HUES6 (cell line): ENCODE data around the gene ANP32E.
"Not testable (repeated sequence)": the region's sequence is repeated elsewhere in the genome, so short reads cannot be mapped to it uniquely, and the experiment has no call there.

ENCODE experiments used
- H3K27ac ChIP-seq: 2 replicates; pipeline ENCODE4 v1.7.0; 2013; ENCODE audit warnings: low read depth, mild to moderate bottlenecking, low read length, inconsistent platforms
- H3K27me3 ChIP-seq: 2 replicates; pipeline ENCODE4 v1.6.1; 2013; ENCODE audit warnings: low read length; ENCODE audit not compliant: control insufficient read depth, insufficient read depth
- H3K36me3 ChIP-seq: 2 replicates; pipeline ENCODE4 v1.6.1; 2013; ENCODE audit warnings: low read length; ENCODE audit not compliant: control insufficient read depth, insufficient read depth
- H3K4me1 ChIP-seq: 2 replicates; pipeline ENCODE4 v1.6.1; 2013; ENCODE audit warnings: low read length; ENCODE audit not compliant: control insufficient read depth, insufficient read depth
- H3K4me3 ChIP-seq: 2 replicates; pipeline ENCODE4 v1.5.1; 2013; ENCODE audit warnings: low read depth, low read length
- H3K9ac ChIP-seq: one replicate; pipeline ENCODE4 v1.6.1; 2013; ENCODE audit warnings: mild to moderate bottlenecking, low read length
- H3K9me3 ChIP-seq: 2 replicates; pipeline ENCODE4 v1.6.1; 2013; ENCODE audit warnings: low read depth, low read length; ENCODE audit not compliant: control insufficient read depth, insufficient read depth

Gene ANP32E

GRCh38 chr1:150233359-150234308 lies 2.3 kb downstream of the ANP32E start:
- Histone ChIP-seq H3K9me3 (no peaks in the 10 kb centered on the region), H3K27ac (no peak overlapping the region; the same call in 1 of the 2 replicates)

DNA sequence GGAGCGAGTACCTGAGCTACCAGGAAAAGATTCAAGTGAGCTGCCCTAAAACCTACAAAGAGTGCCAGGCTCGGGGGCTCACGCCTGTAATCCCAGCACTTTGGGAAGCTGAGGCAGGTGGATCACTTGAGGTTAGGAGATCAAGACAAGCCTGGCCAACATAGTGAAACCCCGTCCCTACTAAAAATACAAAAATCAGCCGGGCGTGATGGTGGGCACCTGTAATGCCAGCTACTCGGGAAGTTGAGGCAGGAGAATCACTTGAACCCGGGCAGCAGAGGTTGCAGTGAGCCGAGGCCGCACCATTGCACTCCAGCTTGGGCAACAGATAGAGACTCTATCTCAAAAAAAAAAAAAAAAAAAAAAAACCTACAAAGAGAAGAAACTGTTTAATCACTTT lies 3.0 kb downstream of the ANP32E start:
- peaks cover 19% of the 10 kb centered on the region for H3K4me1 ChIP-seq
- not testable (repeated sequence) for H3K9me3 ChIP-seq, H3K27ac ChIP-seq

More at GRCh38 chr1:150233359-150234308, 2.3 kb downstream of the ANP32E start:
- peaks cover 28% of the 10 kb centered on the region for H3K36me3 ChIP-seq
- H3K4me3 ChIP-seq: peak overlapping the region; percentile 86
- H3K4me1 ChIP-seq: peaks cover 19% of the 10 kb centered on the region
- peak overlapping the region; percentile 96 for H3K9ac ChIP-seq
- H3K27me3 ChIP-seq: no peaks in the 10 kb centered on the region

DNA sequence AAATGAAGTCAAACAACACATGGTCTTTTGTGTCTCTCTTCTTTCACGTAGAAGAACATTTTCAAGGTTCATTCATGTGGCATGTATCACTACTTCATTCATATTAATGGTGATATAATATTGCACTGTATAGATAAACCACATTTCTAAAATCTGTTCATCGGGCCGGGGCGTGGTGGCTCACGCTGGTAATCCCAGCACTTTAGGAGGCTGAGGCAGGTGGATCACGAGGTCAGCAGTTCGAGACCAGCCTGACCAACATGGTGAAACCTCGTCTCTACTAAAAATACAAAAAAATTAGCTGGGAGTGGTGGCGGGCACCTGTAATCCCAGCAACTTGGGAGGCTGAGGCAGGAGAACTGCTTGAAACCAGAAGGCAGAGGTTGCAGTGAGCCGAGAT lies 7.7 kb downstream of the ANP32E start:
- H3K27ac ChIP-seq: not testable (repeated sequence)

More for the DNA sequence above, 3.0 kb downstream of the ANP32E start:
- not testable (repeated sequence) for H3K27me3 ChIP-seq, H3K4me3 ChIP-seq, H3K9ac ChIP-seq
- H3K36me3 ChIP-seq: peaks cover 32% of the 10 kb centered on the region

GRCh38 chr1:150227228-150227627 lies 8.7 kb downstream of the ANP32E start:
- peaks cover 83% of the 10 kb centered on the region for H3K36me3 ChIP-seq
- H3K27me3 ChIP-seq: no peaks in the 10 kb centered on the region
- H3K27ac ChIP-seq: no peak overlapping the region
- H3K4me3 ChIP-seq: no peak overlapping the region
- no peaks in the 10 kb centered on the region for H3K4me1 ChIP-seq
- no peak overlapping the region for H3K9ac ChIP-seq
- H3K9me3 ChIP-seq: no peaks in the 10 kb centered on the region

More for the DNA sequence above, 7.7 kb downstream of the ANP32E start:
- H3K9me3 ChIP-seq, H3K4me1 ChIP-seq, H3K9ac ChIP-seq, H3K4me3 ChIP-seq, H3K27me3 ChIP-seq: not testable (repeated sequence)
- H3K36me3 ChIP-seq: peaks cover 75% of the 10 kb centered on the region

- Histone ChIP-seq H3K36me3 (peaks cover 83% of the 10 kb centered on the region), H3K27ac (no peak overlapping the region)
These were observed 9.4 kb downstream of the ANP32E start for GRCh38 chr1:150226486-150226885.

DNA sequence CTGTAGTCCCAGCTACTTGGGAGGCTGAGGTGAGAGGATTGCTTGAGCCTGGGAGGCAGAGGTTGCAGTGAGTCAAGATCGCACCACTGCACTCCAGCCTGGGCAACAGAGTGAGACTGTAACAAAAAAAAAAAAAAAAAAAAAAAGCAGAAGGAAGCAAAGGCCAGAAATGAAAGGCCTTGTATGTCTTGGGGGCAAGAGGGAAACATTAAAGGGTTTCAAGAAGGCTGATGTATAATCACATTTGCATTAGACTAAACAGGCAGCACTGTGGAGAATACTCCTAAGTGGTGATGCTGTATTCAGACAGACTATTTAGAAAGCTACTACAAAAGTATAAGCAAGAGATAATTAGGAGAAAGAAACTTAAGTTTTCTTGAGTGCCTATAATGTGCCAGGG lies 10.4 kb downstream of the ANP32E start:
- no peak overlapping the region for H3K4me3 ChIP-seq
- peaks cover 79% of the 10 kb centered on the region for H3K36me3 ChIP-seq
- H3K9ac ChIP-seq: no peak overlapping the region
- no peaks in the 10 kb centered on the region for H3K27me3 ChIP-seq
- no peaks in the 10 kb centered on the region for H3K4me1 ChIP-seq
- H3K9me3 ChIP-seq: no peaks in the 10 kb centered on the region
- no peak overlapping the region for H3K27ac ChIP-seq

More at GRCh38 chr1:150226486-150226885, 9.4 kb downstream of the ANP32E start:
- Histone ChIP-seq H3K27me3 (no peaks in the 10 kb centered on the region), H3K9ac (no peak overlapping the region), H3K4me1 (no peaks in the 10 kb centered on the region), H3K4me3 (no peak overlapping the region), H3K9me3 (no peaks in the 10 kb centered on the region)

DNA sequence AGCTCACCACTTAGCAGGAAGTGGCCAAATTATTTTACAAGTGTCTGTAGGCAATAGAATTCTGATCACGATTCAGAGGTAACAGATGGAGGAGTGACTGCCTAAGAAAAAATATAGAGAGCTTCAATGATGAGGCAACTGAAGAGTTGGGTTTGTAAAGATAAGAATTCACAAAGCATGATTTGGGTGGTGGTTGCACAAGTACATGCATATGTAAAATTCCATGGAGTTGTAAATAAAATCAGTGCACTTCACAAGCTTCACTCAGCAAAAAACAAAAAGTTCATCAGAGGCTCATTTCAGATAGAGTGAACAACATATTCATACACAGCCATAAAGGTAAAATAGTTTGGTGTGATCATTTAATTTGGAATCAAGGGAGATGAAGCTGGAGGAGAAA lies 10.9 kb downstream of the ANP32E start:
- H3K9me3 ChIP-seq: no peaks in the 10 kb centered on the region
- no peak overlapping the region for H3K27ac ChIP-seq
- no peaks in the 10 kb centered on the region for H3K27me3 ChIP-seq
- peaks cover 79% of the 10 kb centered on the region for H3K36me3 ChIP-seq
- H3K9ac ChIP-seq: no peak overlapping the region
- H3K4me1 ChIP-seq: no peaks in the 10 kb centered on the region
- H3K4me3 ChIP-seq: no peak overlapping the region

DNA sequence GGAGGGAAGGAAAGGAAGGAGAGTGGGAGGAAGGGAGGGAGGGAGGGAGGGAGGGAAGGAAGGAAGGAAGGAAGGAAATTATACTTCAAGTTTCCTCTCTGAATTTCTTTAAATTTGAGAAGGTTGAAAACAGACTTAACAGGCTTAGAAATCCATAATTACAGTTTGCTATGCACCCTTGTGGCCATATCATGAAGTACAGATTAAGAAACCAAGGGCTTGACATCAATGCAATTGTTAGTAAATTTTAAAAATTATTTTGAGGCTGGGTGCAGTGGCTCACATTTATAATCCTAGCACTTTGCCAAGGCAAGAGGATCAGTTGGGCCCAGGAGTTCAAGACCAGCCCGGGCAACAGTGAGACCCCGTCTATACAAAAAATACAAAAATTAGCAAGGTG lies 14.4 kb downstream of the ANP32E start:
- Histone ChIP-seq H3K9ac (no peak overlapping the region), H3K27ac (no peak overlapping the region), H3K4me1 (no peaks in the 10 kb centered on the region), H3K27me3 (no peaks in the 10 kb centered on the region), H3K36me3 (peaks cover 56% of the 10 kb centered on the region), H3K4me3 (no peak overlapping the region), H3K9me3 (no peaks in the 10 kb centered on the region)

- not testable (repeated sequence) for H3K4me1 ChIP-seq, H3K9ac ChIP-seq, H3K4me3 ChIP-seq, H3K27ac ChIP-seq, H3K9me3 ChIP-seq, H3K27me3 ChIP-seq
- H3K36me3 ChIP-seq: peaks cover 14% of the 10 kb centered on the region
These were observed 20.1 kb downstream of the ANP32E start for GRCh38 chr1:150215855-150216254.

DNA sequence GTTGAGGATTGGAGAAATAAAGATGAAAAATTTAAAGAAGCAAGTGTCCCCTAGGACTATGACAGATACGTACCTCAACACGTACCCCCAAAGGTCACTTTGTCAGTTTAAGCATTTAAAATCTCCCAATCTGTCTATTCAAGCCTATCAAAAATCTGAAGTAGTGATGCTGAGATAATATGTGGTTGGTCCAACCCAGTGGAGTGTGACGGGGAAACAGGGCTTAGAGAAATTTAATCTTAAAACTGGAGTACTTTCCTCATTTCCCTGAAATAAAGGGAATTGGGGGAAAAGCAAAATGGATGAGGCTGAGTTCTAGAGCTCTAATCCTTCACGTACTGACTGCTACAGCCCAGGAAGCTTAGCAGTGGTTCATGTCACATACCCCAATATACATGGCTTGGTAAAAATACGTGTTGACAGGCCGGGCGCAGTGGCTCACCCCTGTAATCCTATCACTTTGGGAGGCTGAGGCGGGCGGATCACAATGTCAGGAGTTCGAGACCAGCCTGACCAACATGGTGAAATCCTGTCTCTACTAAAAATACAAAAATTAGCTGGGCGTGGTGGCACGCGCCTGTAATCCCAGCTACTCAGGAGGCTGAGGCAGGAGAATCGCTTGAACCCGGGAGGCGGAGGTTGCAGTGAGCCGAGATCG lies 21.7 kb downstream of the ANP32E start:
- Histone ChIP-seq H3K27ac (peak overlapping the region; percentile 72; the same call in 1 of the 2 replicates), H3K9ac (peak overlapping the region; percentile 6), H3K4me3 (peak overlapping the region; percentile 63)
- H3K27me3 ChIP-seq, H3K36me3 ChIP-seq, H3K9me3 ChIP-seq, H3K4me1 ChIP-seq: not testable (repeated sequence)
